ENCODE results near the gene DMRT3.
"Not testable (repeated sequence)": the region's sequence is repeated elsewhere in the genome, so short reads cannot be mapped to it uniquely, and the experiment has no call there.

The DMRT3 gene

GRCh38 chr9:995781-996180, 19.3 kb downstream of the DMRT3 start:
- no peak for DNase-seq (ENCODE audit: low read depth)
- no peak for TF ChIP-seq CTCF (IDR thresholded peaks at IDR 0.05; ENCODE audit: control insufficient read depth, insufficient read depth, low read depth, low read length, missing control alignments)
- H3K4me3 ChIP-seq (ENCODE audit: control insufficient read depth, low read depth, low read length) = no peak overlapping the region

GRCh38 chr9:998299-999110, 22.1 kb downstream of the DMRT3 start:
- H3K4me3 ChIP-seq (ENCODE audit: control insufficient read depth, low read depth, low read length); DNase-seq (ENCODE audit: low read depth): not testable (repeated sequence)
- peak; percentile 1 for TF ChIP-seq CTCF (IDR thresholded peaks at IDR 0.05; ENCODE audit: control insufficient read depth, insufficient read depth, low read depth, low read length, missing control alignments)

GRCh38 chr9:1001838-1002237, 25.4 kb downstream of the DMRT3 start:
- no peak for DNase-seq (ENCODE audit: low read depth)
- TF ChIP-seq CTCF (IDR thresholded peaks at IDR 0.05; ENCODE audit: control insufficient read depth, insufficient read depth, low read depth, low read length, missing control alignments) = no peak

GRCh38 chr9:1002678-1003077, 26.2 kb downstream of the DMRT3 start:
- DNase-seq (ENCODE audit: low read depth) = no peak
- no peak overlapping the region for H3K4me3 ChIP-seq (ENCODE audit: control insufficient read depth, low read depth, low read length)
- no peak for TF ChIP-seq CTCF (IDR thresholded peaks at IDR 0.05; ENCODE audit: control insufficient read depth, insufficient read depth, low read depth, low read length, missing control alignments)

More at GRCh38 chr9:1001838-1002237, 25.4 kb downstream of the DMRT3 start:
- no peak overlapping the region for H3K4me3 ChIP-seq (ENCODE audit: control insufficient read depth, low read depth, low read length)

- peak; percentile 28 for DNase-seq (ENCODE audit: low read depth)
- peak; percentile 74 for TF ChIP-seq CTCF (IDR thresholded peaks at IDR 0.05; ENCODE audit: control insufficient read depth, insufficient read depth, low read depth, low read length, missing control alignments)
- no peak overlapping the region for H3K4me3 ChIP-seq (ENCODE audit: control insufficient read depth, low read depth, low read length)
Measured at GRCh38 chr9:1005043-1005667, 28.7 kb downstream of the DMRT3 start.

- DNase-seq (ENCODE audit: low read depth) = no peak
- no peak for TF ChIP-seq CTCF (IDR thresholded peaks at IDR 0.05; ENCODE audit: control insufficient read depth, insufficient read depth, low read depth, low read length, missing control alignments)
- no peak overlapping the region for H3K4me3 ChIP-seq (ENCODE audit: control insufficient read depth, low read depth, low read length)
Measured at GRCh38 chr9:1007312-1007711, 30.9 kb downstream of the DMRT3 start.
